Thoracic aorta (tissue), 2 donors: ENCODE data around the gene SMARCD2. TPM values are rescaled to one million over a fixed set of nuclear protein-coding genes. Genes with fewer than 3 reads are reported as not detected.

ENCODE experiments used
- ATAC-seq: fragments of 150-250 bp; one replicate; pipeline ENCODE4 v1.8.0; 2017; ENCODE audit warnings: low read depth; ENCODE audit not compliant: insufficient number of reproducible peaks, low FRiP score
- DNase-seq: peaks from one replicate; pipeline ENCODE4 v3.0.0-alpha.2; 2020; ENCODE audit warnings: low spot score
- H3K27ac ChIP-seq, 2 donors: fragments of 200-600 bp; sonication (generic); 1 replicate in 1 of 2; 2 replicates in 1 of 2; pipeline ENCODE4 v1.5.1; 2016; ENCODE audit warnings: mild to moderate bottlenecking in 2 of 2, moderate library complexity in 2 of 2
- H3K27me3 ChIP-seq: fragments of 200-600 bp; sonication (generic); replicated peaks from 2 replicates; pipeline ENCODE4 v1.6.0; 2016; ENCODE audit warnings: mild to moderate bottlenecking; ENCODE audit not compliant: insufficient read depth
- H3K36me3 ChIP-seq: fragments of 200-600 bp; sonication (generic); one replicate; pipeline ENCODE4 v1.5.1; 2016
- H3K4me1 ChIP-seq, 2 donors: fragments of 200-600 bp; sonication (generic); 1 replicate in 1 of 2; 2 replicates in 1 of 2; pipeline versions ENCODE4 v1.5.1 to v1.6.0; 2016; ENCODE audit warnings: low read depth in 2 of 2, mild to moderate bottlenecking in 1 of 2; ENCODE audit not compliant: control insufficient read depth in 1 of 2
- H3K4me3 ChIP-seq: fragments of 200-600 bp; sonication (generic); 2 replicates; pipeline ENCODE4 v1.5.1; 2016; ENCODE audit warnings: mild to moderate bottlenecking
- H3K9me3 ChIP-seq: fragments of 200-600 bp; sonication (generic); 2 replicates; pipeline ENCODE4 v1.5.1; 2016
- CTCF ChIP-seq: fragments of 200-600 bp; sonication (generic); IDR thresholded peaks from one replicate; pipeline ENCODE4 v1.5.1; 2019; ENCODE audit warnings: antibody characterized with exemption
- total RNA-seq, 2 donors: library from RNA; depleted of rRNA; stranded (reverse); fragments of >200 nt; gene quantifications; one replicate each; pipeline versions ENCODE4 v1.1.0 to v1.2.3, GENCODE V29; 2016

Gene SMARCD2
- total RNA-seq, 2 donors from 2014 or later: 81.8 to 136 TPM

- no peak for DNase-seq
- Histone ChIP-seq H3K27me3 (no peaks in the 10 kb centered on the region), H3K4me1 (peaks cover 4 to 6% of the 10 kb centered on the region in 2 donors), H3K36me3 (peaks cover 91% of the 10 kb centered on the region), H3K4me3 (no peak overlapping the region), H3K9me3 (no peaks in the 10 kb centered on the region), H3K27ac (no peak overlapping the region)
- ATAC-seq: no peak
- no peak for TF ChIP-seq CTCF
Observed at GRCh38 chr17:63820963-63821561, 21.4 kb downstream of the SMARCD2 start.

- H3K9me3 ChIP-seq: no peaks in the 10 kb centered on the region
- no peak for ATAC-seq
Observed at GRCh38 chr17:63819585-63820537, 22.6 kb downstream of the SMARCD2 start.

GRCh38 chr17:63819131-63819530 lies 23.4 kb downstream of the SMARCD2 start:
- ATAC-seq (no peak), DNase-seq (no peak)
- H3K27me3 ChIP-seq: no peaks in the 10 kb centered on the region
- H3K27ac ChIP-seq: no peak overlapping the region
- no peaks in the 10 kb centered on the region for H3K9me3 ChIP-seq
- H3K4me1 ChIP-seq: no peaks in the 10 kb centered on the region
- TF ChIP-seq CTCF: no peak
- no peak overlapping the region for H3K4me3 ChIP-seq
- H3K36me3 ChIP-seq: peaks cover 95% of the 10 kb centered on the region

More at GRCh38 chr17:63819585-63820537, 22.6 kb downstream of the SMARCD2 start:
- DNase-seq: no peak
- Histone ChIP-seq H3K36me3 (peaks cover 96% of the 10 kb centered on the region), H3K27me3 (no peaks in the 10 kb centered on the region), H3K4me3 (no peak overlapping the region), H3K27ac (no peak overlapping the region), H3K4me1 (no peaks in the 10 kb centered on the region)
- no peak for TF ChIP-seq CTCF

- Histone ChIP-seq H3K27me3 (no peaks in the 10 kb centered on the region), H3K4me3 (no peak overlapping the region), H3K36me3 (peaks cover 95% of the 10 kb centered on the region), H3K27ac (no peak overlapping the region), H3K4me1 (no peaks in the 10 kb centered on the region), H3K9me3 (no peaks in the 10 kb centered on the region)
- TF ChIP-seq CTCF: no peak
- DNase-seq (no peak), ATAC-seq (no peak)
Observed at GRCh38 chr17:63817736-63818385, 24.6 kb downstream of the SMARCD2 start.

GRCh38 chr17:63816669-63817068 lies 25.8 kb downstream of the SMARCD2 start:
- Histone ChIP-seq H3K27me3 (no peaks in the 10 kb centered on the region), H3K4me1 (no peaks in the 10 kb centered on the region), H3K4me3 (no peak overlapping the region), H3K27ac (no peak overlapping the region), H3K9me3 (no peaks in the 10 kb centered on the region), H3K36me3 (peaks cover 96% of the 10 kb centered on the region)
- TF ChIP-seq CTCF: no peak
- ATAC-seq: no peak
- DNase-seq: no peak
